DND-41 (cell line): ENCODE results near the gene FMN2.

Source experiments
- ATAC-seq: fragments of 200-7000 bp; cut with Tn5 transposase; 3 replicates; pipeline ENCODE4 v1.9.1; 2021; ENCODE audit warnings: low read depth; ENCODE audit not compliant: insufficient read depth
- DNase-seq: peaks from one replicate; pipeline ENCODE4 v3.0.0-alpha.2; 2020
- H2AFZ ChIP-seq: 2 replicates; pipeline ENCODE4 v1.6.0; 2012; ENCODE audit warnings: low read depth, low read length
- H3K27ac ChIP-seq: 2 replicates; pipeline ENCODE4 v1.5.1; 2012; ENCODE audit warnings: low read length, inconsistent platforms
- H3K27me3 ChIP-seq: fragments of 200-600 bp; sonication (generic); 2 replicates; pipeline ENCODE4 v1.6.0; 2012; ENCODE audit warnings: low read length, mild to moderate bottlenecking, inconsistent platforms; ENCODE audit not compliant: insufficient read depth, poor library complexity
- H3K36me3 ChIP-seq: 2 replicates; pipeline ENCODE4 v1.5.1; 2012; ENCODE audit warnings: low read length, inconsistent platforms; ENCODE audit not compliant: insufficient read depth
- H3K4me1 ChIP-seq: 2 replicates; pipeline ENCODE4 v1.5.1; 2012; ENCODE audit warnings: mild to moderate bottlenecking, low read length; ENCODE audit not compliant: insufficient read depth
- H3K4me2 ChIP-seq: 2 replicates; pipeline ENCODE4 v1.6.0; 2012; ENCODE audit warnings: mild to moderate bottlenecking, moderate library complexity, low read length, inconsistent platforms; ENCODE audit not compliant: insufficient read depth
- H3K4me3 ChIP-seq, 2 experiments: fragments of 200-600 bp in 1 of 2; shearing (Covaris generic) in 1 of 2; 2 replicates each; pipeline ENCODE4 v1.5.1; 2012 to 2016; ENCODE audit warnings: inconsistent platforms in 2 of 2, low read length in 2 of 2, mild to moderate bottlenecking in 2 of 2, low read depth in 1 of 2, moderate library complexity in 1 of 2
- H3K79me2 ChIP-seq: 2 replicates; pipeline ENCODE4 v1.6.0; 2012; ENCODE audit warnings: low read length, inconsistent platforms; ENCODE audit not compliant: insufficient read depth
- H3K9ac ChIP-seq: 2 replicates; pipeline ENCODE4 v1.6.0; 2012; ENCODE audit warnings: low read depth, mild to moderate bottlenecking, inconsistent platforms, low read length, moderate library complexity
- H3K9me3 ChIP-seq: 2 replicates; pipeline ENCODE4 v1.5.1; 2012; ENCODE audit warnings: low read length, moderate library complexity, mild to moderate bottlenecking, inconsistent platforms; ENCODE audit not compliant: insufficient read depth, severe bottlenecking
- H4K20me1 ChIP-seq: 2 replicates; pipeline ENCODE4 v1.6.0; 2012; ENCODE audit warnings: low read length; ENCODE audit not compliant: insufficient read depth
- CTCF ChIP-seq: IDR thresholded peaks from 2 replicates; pipeline ENCODE4 v1.5.1; 2012; ENCODE audit warnings: borderline replicate concordance, low read length, moderate library complexity, mild to moderate bottlenecking; ENCODE audit not compliant: poor library complexity, severe bottlenecking; ENCODE audit errors: extremely low read depth
- EZH2 ChIP-seq: IDR thresholded peaks from 3 replicates; pipeline ENCODE4 v1.6.1; 2012; ENCODE audit warnings: borderline replicate concordance, low read depth, mild to moderate bottlenecking, moderate library complexity, low read length, inconsistent platforms; ENCODE audit not compliant: severe bottlenecking

Gene FMN2

GRCh38 chr1:240308096-240308495 is 216.4 kb downstream of the FMN2 start:
- no peak for TF ChIP-seq EZH2
- TF ChIP-seq CTCF, result no peak
- DNase-seq (no peak), ATAC-seq (no peak)
- Histone ChIP-seq H3K9me3 (no peaks in the 10 kb centered on the region), H3K27ac (no peak overlapping the region), H4K20me1 (no peaks in the 10 kb centered on the region), H2AFZ (no peak overlapping the region), H3K27me3 (no peaks in the 10 kb centered on the region), H3K4me1 (no peaks in the 10 kb centered on the region), H3K9ac (no peak overlapping the region), H3K4me3 (no peak overlapping the region), H3K79me2 (no peaks in the 10 kb centered on the region), H3K4me2 (no peak overlapping the region), H3K36me3 (no peaks in the 10 kb centered on the region)

GRCh38 chr1:240309769-240310168 is 218.1 kb downstream of the FMN2 start:
- Histone ChIP-seq H3K79me2 (no peaks in the 10 kb centered on the region), H3K27me3 (no peaks in the 10 kb centered on the region)
- no peak for ATAC-seq

GRCh38 chr1:240310226-240310925 is 218.7 kb downstream of the FMN2 start:
- Histone ChIP-seq H3K79me2 (no peaks in the 10 kb centered on the region), H2AFZ (no peak overlapping the region), H3K4me3 (no peak overlapping the region), H3K9ac (no peak overlapping the region), H4K20me1 (no peaks in the 10 kb centered on the region), H3K4me1 (no peaks in the 10 kb centered on the region), H3K27me3 (no peaks in the 10 kb centered on the region), H3K4me2 (no peak overlapping the region), H3K9me3 (no peaks in the 10 kb centered on the region), H3K36me3 (no peaks in the 10 kb centered on the region), H3K27ac (no peak overlapping the region)
- no peak for TF ChIP-seq CTCF
- TF ChIP-seq EZH2, result no peak
- DNase-seq (no peak), ATAC-seq (no peak)

More at GRCh38 chr1:240309769-240310168, 218.1 kb downstream of the FMN2 start:
- Histone ChIP-seq H3K36me3 (no peaks in the 10 kb centered on the region), H3K9me3 (no peaks in the 10 kb centered on the region), H4K20me1 (no peaks in the 10 kb centered on the region), H3K27ac (no peak overlapping the region), H3K4me1 (no peaks in the 10 kb centered on the region), H3K4me3 (no peak overlapping the region), H3K4me2 (no peak overlapping the region), H2AFZ (no peak overlapping the region), H3K9ac (no peak overlapping the region)
- DNase-seq, result no peak
- TF ChIP-seq EZH2 (no peak), CTCF (no peak)
